Panc1 (cell line): ENCODE measurements around the gene TEAD4. TPM values are rescaled to one million over a fixed set of nuclear protein-coding genes. Genes with fewer than 3 reads are reported as not detected.

Experiments used
- ATAC-seq: fragments of 200-7000 bp; cut with Tn5 transposase; 2 replicates; pipeline ENCODE4 v1.9.1; 2020; ENCODE audit warnings: mild to moderate bottlenecking, moderate library complexity
- BruUV-seq: library from RNA; stranded (reverse); fragments of 400-500 nt; replicated peaks from 2 replicates; lab custom pipeline; 2021; lab: Mats Ljungman, UMichigan
- CTCF ChIA-PET: fragments of 300-600 bp; sonication (Branson Sonifier 250); formaldehyde crosslinking; loops from one replicate; lab custom pipeline; 2022; ENCODE audit warnings: antibody characterized with exemption; lab: Charles Lee
- POLR2A ChIA-PET: fragments of 300-600 bp; sonication (Branson Sonifier 250); formaldehyde crosslinking; loops from one replicate; lab custom pipeline; 2022; ENCODE audit warnings: antibody characterized with exemption; lab: Charles Lee
- DNase-seq: peaks from one replicate; pipeline ENCODE4 v3.0.0-alpha.2; 2010; ENCODE audit warnings: low read depth, low spot score
- H3K27ac ChIP-seq: 2 replicates; pipeline ENCODE4 v1.5.1; 2011; ENCODE audit warnings: mild to moderate bottlenecking, low read length, inconsistent platforms
- H3K27me3 ChIP-seq: fragments of 200-500 bp; sonication (Bioruptor generic); 2 replicates; pipeline ENCODE4 v1.6.0; 2014; ENCODE audit warnings: low read length, inconsistent platforms; ENCODE audit not compliant: control insufficient read depth, insufficient read depth
- H3K36me3 ChIP-seq: fragments of 200-500 bp; sonication (Bioruptor generic); 2 replicates; pipeline ENCODE4 v1.5.1; 2014; ENCODE audit warnings: inconsistent platforms, mild to moderate bottlenecking, low read length, moderate library complexity; ENCODE audit not compliant: control insufficient read depth, insufficient read depth
- H3K4me1 ChIP-seq: 2 replicates; pipeline ENCODE4 v1.5.1; 2011; ENCODE audit warnings: inconsistent platforms, mild to moderate bottlenecking, low read length, moderate library complexity; ENCODE audit not compliant: control insufficient read depth, insufficient read depth
- H3K4me3 ChIP-seq, 2 experiments: 2 replicates each; pipeline ENCODE4 v1.5.1; 2011 to 2012; ENCODE audit warnings: low read depth in 2 of 2, low read length in 2 of 2, mild to moderate bottlenecking in 2 of 2, inconsistent platforms in 1 of 2, moderate library complexity in 1 of 2
- H3K9me3 ChIP-seq: fragments of 200-500 bp; sonication (Bioruptor generic); 2 replicates; pipeline ENCODE4 v1.5.1; 2014; ENCODE audit warnings: low read depth, mild to moderate bottlenecking, inconsistent platforms, low read length, moderate library complexity; ENCODE audit not compliant: control insufficient read depth, insufficient read depth
- POLR2AphosphoS5 ChIP-seq: IDR thresholded peaks from 2 replicates; pipeline ENCODE4 v1.6.1; 2012; ENCODE audit warnings: mild to moderate bottlenecking, low read depth, low read length, moderate library complexity
- SIN3A ChIP-seq: IDR thresholded peaks from 2 replicates; pipeline ENCODE4 v1.6.1; 2012; ENCODE audit warnings: low read depth, mild to moderate bottlenecking, low read length, moderate library complexity, borderline replicate concordance; ENCODE audit not compliant: insufficient read depth
- TCF7L2 ChIP-seq: IDR thresholded peaks from 2 replicates; pipeline ENCODE4 v1.6.1; 2011; ENCODE audit warnings: mild to moderate bottlenecking, low read depth, low read length, inconsistent platforms
- in situ Hi-C: cut with HindIII; loops from 2 replicates; pipeline ENCODE4 v1.10.0; 2016; ENCODE audit warnings: low sequenced_read_pairs, low pct_unique_long_range_greater_than_20kb
- intact Hi-C: fragments of 100-400 bp; cut with micrococcal nuclease; formaldehyde crosslinking; loops from one replicate; pipeline ENCODE4 v1.10.0; 2022; ENCODE audit not compliant: unreplicated experiment
- total RNA-seq: library from RNA; stranded (reverse); gene quantifications from one replicate; pipeline ENCODE4 v1.2.1, GENCODE V29; 2021; ENCODE audit not compliant: unreplicated experiment
- TF ChIP-seq, protein P1 (sequence below), 2 experiments: IDR thresholded peaks; 2 replicates each; pipeline ENCODE4 v1.6.1; 2011 to 2012; ENCODE audit warnings: low read depth in 2 of 2, control low read depth in 1 of 2, low read length in 1 of 2, mild to moderate bottlenecking in 1 of 2, moderate library complexity in 1 of 2; ENCODE audit not compliant: insufficient read depth in 1 of 2
- TF ChIP-seq, protein P2 (sequence below): fragments of 450-650 bp; IDR thresholded peaks from 2 replicates; pipeline ENCODE4 v1.5.1; 2017; ENCODE audit warnings: mild to moderate bottlenecking

Gene TEAD4
- total RNA-seq, 1 experiment from 2014 or later: 47.6 TPM

- ChIA-PET POLR2A (no interaction called here), CTCF (no interaction called here)
- in situ Hi-C loops: no loop called here
- BruUV-seq: no TSS peak
- Histone ChIP-seq H3K4me3 (no peak overlapping the region), H3K27me3 (no peaks in the 10 kb centered on the region), H3K4me1 (no peaks in the 10 kb centered on the region), H3K27ac (no peak overlapping the region), H3K36me3 (no peaks in the 10 kb centered on the region; the same call in 1 of the 2 replicates), H3K9me3 (no peaks in the 10 kb centered on the region)
- intact Hi-C loops: no loop called here
- ATAC-seq: no peak
- no peak for DNase-seq
- TF ChIP-seq, protein P1, sequence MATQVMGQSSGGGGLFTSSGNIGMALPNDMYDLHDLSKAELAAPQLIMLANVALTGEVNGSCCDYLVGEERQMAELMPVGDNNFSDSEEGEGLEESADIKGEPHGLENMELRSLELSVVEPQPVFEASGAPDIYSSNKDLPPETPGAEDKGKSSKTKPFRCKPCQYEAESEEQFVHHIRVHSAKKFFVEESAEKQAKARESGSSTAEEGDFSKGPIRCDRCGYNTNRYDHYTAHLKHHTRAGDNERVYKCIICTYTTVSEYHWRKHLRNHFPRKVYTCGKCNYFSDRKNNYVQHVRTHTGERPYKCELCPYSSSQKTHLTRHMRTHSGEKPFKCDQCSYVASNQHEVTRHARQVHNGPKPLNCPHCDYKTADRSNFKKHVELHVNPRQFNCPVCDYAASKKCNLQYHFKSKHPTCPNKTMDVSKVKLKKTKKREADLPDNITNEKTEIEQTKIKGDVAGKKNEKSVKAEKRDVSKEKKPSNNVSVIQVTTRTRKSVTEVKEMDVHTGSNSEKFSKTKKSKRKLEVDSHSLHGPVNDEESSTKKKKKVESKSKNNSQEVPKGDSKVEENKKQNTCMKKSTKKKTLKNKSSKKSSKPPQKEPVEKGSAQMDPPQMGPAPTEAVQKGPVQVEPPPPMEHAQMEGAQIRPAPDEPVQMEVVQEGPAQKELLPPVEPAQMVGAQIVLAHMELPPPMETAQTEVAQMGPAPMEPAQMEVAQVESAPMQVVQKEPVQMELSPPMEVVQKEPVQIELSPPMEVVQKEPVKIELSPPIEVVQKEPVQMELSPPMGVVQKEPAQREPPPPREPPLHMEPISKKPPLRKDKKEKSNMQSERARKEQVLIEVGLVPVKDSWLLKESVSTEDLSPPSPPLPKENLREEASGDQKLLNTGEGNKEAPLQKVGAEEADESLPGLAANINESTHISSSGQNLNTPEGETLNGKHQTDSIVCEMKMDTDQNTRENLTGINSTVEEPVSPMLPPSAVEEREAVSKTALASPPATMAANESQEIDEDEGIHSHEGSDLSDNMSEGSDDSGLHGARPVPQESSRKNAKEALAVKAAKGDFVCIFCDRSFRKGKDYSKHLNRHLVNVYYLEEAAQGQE (IDR thresholded peaks at IDR 0.05; ENCODE audit: insufficient read depth in 1 of 2, low read depth in 2 of 2, low read length in 1 of 2): no peak
These were observed 38.9 kb downstream of the TEAD4 start for GRCh38 chr12:2997989-2998670.

DNA sequence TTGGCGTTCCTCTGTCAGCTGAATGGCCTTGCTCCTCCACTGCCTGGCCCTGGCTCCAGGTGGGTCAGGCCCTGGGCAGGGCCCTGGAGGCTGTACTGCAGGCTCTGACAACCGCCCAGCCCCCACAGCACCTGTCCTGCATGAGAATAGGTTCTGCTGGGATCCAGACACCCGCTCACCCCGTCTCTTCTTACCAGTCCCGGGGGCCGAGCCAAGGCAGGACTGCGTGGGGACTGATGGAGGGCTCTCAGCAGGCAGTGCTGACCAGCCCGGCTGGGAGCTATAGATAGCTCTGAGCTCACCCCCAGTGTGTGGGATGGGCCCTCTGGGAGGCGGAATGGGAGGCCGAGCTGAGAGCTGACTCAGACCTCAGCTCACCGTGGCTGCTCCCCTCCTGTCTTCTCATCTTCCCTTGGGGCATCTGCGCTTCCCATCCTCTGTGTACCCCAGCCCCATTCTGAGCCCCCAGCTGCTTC is 39.6 kb downstream of the TEAD4 start:
- H3K27ac ChIP-seq: no peak overlapping the region
- TF ChIP-seq TCF7L2 (no peak), POLR2AphosphoS5 (no peak), SIN3A (no peak)
- TF ChIP-seq, protein P2, sequence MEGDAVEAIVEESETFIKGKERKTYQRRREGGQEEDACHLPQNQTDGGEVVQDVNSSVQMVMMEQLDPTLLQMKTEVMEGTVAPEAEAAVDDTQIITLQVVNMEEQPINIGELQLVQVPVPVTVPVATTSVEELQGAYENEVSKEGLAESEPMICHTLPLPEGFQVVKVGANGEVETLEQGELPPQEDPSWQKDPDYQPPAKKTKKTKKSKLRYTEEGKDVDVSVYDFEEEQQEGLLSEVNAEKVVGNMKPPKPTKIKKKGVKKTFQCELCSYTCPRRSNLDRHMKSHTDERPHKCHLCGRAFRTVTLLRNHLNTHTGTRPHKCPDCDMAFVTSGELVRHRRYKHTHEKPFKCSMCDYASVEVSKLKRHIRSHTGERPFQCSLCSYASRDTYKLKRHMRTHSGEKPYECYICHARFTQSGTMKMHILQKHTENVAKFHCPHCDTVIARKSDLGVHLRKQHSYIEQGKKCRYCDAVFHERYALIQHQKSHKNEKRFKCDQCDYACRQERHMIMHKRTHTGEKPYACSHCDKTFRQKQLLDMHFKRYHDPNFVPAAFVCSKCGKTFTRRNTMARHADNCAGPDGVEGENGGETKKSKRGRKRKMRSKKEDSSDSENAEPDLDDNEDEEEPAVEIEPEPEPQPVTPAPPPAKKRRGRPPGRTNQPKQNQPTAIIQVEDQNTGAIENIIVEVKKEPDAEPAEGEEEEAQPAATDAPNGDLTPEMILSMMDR: no peak
- TF ChIP-seq, protein P1 (IDR thresholded peaks at IDR 0.05; ENCODE audit: insufficient read depth in 1 of 2, low read depth in 2 of 2, low read length in 1 of 2): no peak
- H3K36me3 ChIP-seq: no peaks in the 10 kb centered on the region; the same call in 1 of the 2 replicates
- no TSS peak for BruUV-seq
- ChIA-PET POLR2A (no interaction called here), CTCF (no interaction called here)
- H3K4me3 ChIP-seq: no peak overlapping the region
- no peaks in the 10 kb centered on the region for H3K4me1 ChIP-seq
- in situ Hi-C loops: no loop called here
- H3K27me3 ChIP-seq: no peaks in the 10 kb centered on the region
- intact Hi-C loops: no loop called here
- no peaks in the 10 kb centered on the region for H3K9me3 ChIP-seq
- ATAC-seq: peak; percentile 76
- no peak for DNase-seq
